OCI-M2 (cell line): Measurements from ENCODE around the gene VRK1.
A peak's percentile ranks its signal among the peaks of the same experiment; 100 is the strongest.
"Not testable (repeated sequence)": the region's sequence is repeated elsewhere in the genome, so short reads cannot be mapped to it uniquely, and the experiment has no call there.

Experiments
- DNase-seq: peaks from one replicate; lab custom pipeline; 2025; ENCODE audit not compliant: unreplicated experiment; lab: John Stamatoyannopoulos, UW

Gene VRK1, protein sequence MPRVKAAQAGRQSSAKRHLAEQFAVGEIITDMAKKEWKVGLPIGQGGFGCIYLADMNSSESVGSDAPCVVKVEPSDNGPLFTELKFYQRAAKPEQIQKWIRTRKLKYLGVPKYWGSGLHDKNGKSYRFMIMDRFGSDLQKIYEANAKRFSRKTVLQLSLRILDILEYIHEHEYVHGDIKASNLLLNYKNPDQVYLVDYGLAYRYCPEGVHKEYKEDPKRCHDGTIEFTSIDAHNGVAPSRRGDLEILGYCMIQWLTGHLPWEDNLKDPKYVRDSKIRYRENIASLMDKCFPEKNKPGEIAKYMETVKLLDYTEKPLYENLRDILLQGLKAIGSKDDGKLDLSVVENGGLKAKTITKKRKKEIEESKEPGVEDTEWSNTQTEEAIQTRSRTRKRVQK

DNA sequence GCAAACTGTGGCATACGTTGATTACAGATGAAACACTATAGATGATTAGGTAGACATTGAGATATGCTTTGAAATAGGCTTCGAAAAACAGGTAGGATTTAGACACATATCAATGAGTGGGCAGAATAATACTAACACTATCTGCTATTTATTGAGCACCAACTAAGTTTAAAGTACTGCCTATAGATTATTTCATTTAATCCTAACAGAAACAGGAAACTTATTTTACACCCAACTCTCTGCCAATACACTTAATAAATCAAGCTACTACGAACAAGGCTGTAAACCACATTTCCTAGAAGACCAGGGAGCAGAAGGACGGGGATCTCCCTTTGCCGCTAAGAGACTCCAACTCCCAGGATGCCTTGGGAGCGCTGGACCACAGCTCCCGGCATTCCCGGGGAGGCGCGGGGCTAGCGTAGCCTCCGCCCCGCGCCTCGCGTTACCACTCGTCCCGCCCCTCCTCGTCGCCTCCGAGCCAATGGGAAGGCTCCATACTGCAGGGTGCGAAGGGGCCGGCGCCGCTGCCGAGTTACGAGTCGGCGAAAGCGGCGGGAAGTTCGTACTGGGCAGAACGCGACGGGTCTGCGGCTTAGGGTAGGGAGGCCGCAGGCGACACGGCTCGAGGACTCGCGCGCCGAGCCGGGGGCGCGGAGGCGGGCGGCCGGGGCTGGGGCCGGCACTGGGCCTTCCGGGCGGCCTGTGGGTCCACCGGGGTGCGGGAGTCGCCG lies at the start of gene VRK1:
Gene VRK1 (plus strand): TSS at position 532 of the 731 bp plus-strand sequence. CDS start 36,090 bp downstream, outside the sequence.
- DNase-seq = peak; percentile 78

DNA sequence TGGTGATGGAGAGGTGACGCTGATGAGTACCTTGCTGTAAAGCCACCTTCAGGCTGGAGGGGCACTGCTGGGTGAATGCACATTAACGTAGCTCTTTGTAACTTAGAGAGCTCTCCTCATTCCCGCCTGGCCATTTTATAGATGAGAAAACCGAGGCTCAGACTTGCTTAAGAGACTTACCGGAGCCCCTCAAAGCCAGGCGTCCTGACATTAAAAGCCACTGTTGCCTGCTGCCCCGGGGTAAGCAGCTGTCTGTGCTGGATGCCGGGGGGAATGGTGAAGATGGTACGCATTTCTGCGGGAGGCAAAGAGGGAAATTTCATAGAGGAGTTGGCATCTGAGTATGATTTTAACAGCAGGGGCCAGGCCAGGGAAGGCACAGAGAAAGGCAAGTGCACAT lies 49.6 kb upstream of the VRK1 start:
- DNase-seq = no peak

DNA sequence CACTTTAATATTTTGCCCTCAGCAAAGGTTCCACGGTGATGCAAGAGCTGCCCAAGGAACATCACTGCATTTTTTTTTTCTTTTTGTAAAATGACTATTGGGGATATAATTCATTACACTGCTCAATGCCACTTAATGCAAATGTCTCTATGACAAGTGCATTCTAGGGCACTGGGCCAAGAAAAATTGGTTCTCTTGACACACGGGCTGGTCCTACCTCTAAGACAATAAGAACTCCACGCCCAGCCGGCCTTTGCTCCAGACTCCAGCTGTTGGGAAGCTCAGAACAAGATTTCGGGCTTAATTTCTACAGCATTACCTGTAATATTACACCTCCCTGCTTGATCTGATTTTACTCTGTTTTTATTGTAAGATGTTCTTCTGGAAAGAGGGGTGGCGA lies 48.8 kb upstream of the VRK1 start:
- no peak for DNase-seq

DNA sequence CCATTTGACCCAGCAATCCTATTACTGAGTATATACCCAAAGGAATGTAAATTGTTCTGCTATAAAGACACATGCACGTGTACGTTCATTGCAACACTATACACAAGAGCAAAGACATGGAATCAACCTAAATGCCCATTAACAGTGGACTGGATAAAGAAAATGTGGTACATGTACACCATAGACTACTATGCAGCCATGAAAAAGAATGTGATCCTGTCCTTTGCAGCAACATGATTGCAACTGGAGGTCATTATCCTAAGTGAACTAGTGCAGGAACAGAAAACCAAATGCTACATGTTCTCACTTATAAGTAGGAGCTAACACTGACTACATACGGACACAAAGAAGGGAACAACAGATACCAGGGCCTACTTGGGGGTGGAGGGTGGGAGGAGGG lies 45.7 kb upstream of the VRK1 start:
- no peak for DNase-seq

DNA sequence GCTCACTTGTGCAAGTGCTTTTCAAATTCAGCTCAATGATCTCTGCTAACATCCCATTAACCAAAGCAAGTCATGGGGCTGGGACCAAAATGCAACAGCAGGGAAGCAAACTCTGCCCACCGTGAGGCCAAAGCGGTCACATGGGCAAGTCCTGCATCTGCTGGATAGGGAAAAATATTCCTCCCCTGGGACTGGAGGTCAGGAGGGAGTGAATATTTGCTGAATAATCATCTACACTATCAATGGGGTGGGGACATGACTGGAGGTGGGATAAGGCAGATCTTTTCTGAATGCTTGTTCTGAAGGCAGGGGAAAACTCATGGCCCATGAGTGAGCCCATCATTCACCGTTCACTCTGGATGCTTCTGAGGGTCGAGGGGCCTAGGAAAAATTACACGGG lies 45.1 kb upstream of the VRK1 start:
- no peak for DNase-seq

DNA sequence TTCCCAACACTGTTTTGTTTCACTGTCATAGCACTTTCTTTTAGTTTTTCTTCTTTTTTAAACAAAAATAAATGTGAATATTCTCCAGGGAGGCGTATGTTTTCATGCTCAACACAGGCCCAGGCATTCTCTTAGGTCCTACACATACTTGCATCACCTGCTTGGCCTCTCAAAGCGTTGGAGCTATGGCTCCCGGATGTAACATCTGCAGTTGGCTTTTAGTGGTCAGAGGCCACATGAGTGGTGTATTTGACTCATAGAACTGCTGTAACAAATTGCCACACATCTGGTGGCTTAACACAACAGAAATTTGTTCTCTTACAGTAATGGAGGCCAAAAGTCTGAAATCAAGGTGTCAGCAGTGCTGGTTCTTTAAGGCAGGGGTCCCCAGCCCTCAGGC lies 44.6 kb upstream of the VRK1 start:
- no peak for DNase-seq

DNA sequence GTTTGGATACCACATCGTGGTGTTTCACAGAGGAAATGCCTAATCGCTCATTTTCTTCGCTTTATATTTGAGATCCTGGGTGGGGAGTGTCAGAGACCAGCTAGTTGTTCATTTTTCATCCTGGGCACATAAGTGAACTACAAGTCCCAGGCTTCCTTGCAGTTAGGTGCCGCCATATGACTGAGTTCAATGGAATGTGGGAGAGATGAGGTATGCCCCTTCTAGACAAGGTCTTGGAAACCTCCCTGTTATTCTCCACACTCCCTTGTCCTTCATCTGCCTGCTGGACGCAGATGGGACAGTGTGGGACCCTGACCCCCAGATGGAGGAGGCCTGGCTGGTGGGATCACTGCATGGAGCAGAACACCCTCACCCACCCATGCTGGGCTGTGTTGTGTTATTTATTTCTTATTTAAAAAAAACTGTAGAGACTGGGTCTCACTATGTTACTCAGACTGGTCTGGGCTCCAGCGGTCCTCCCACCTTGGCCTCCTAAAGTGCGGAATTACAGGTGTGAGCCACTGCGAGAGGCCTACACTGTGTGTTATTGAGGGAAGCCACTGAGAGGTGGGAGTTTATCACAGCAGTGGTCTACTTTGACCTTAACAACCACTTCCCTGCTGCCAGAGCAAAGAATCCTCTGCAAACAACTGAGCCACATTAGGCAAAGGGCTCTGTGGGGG lies 42.9 kb upstream of the VRK1 start:
- no peak for DNase-seq

DNA sequence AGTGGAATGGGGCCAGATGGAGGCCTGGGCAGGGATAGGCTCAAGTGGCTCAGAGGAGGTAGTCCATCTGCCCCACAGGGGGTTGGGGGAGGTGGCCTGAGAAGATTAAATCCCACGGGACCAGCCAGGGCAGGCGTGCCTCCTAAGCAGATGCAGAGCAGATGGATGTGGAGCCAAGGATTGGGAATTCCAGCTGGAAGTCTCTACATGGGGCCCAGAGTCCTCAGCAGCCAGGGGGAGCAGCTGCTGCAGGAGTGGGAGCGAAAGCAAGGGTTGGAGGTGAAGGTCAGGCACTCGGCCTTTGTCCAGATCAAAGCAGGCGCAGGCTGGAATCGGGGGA lies 42.4 kb upstream of the VRK1 start:
- DNase-seq = no peak

DNA sequence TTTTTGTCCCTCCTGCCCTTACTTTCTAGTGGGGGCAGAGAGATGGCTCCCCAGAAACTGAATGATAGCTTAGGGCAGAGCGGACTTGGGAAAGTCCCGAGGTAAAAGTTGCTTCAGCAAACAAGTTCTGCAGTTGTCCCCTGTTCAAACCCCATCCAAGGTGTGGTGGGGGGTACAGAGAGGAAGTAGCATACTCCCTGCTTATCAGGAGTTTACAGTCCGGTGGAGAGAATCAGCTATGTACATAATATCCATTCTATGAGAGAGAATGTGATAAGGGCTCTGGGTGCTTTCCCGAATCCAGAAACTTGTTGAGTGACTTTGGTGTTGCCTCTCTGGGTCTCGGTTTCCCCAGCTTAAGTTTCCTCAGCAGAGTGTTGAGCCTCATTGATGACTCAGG lies 40.4 kb upstream of the VRK1 start:
- no peak for DNase-seq

DNA sequence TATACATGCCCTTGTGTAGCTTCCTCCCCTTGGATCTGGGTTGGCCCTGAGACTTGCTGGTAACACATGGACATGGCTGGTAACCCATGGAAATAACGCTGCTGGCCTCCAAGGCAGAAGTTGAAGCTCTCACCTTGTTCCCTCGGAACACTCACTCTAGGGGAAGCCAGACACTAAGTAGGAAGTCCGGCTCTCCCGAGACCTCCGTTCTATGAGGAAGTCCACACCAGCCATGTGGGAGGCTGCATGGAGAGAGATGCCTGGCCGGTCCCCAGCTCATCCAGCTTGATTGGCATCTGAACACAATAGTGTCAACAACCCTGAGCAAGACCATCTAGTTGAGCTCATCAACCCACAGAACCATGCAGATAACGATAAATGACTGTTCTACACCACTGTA lies 39.7 kb upstream of the VRK1 start:
- DNase-seq = no peak

DNA sequence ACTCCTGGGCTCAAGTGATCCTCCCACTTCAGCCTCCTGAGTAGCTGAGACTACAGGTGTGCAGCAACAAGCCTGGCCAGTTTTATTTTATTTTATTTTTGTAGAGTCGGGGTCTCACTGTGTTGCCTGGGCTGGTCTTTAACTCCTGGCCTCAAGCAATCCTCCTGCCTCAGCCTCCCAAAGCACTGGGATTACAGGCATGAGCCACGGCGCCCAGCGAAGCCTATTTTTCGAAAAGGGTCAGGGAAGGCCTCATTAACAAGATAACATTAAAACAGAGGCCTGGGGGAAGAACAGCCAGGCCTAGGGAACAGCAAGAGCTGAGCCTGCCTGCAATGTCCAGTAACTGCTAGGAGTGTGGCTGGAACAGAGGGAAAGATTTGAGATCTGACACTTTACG lies 36.1 kb upstream of the VRK1 start:
- no peak for DNase-seq

DNA sequence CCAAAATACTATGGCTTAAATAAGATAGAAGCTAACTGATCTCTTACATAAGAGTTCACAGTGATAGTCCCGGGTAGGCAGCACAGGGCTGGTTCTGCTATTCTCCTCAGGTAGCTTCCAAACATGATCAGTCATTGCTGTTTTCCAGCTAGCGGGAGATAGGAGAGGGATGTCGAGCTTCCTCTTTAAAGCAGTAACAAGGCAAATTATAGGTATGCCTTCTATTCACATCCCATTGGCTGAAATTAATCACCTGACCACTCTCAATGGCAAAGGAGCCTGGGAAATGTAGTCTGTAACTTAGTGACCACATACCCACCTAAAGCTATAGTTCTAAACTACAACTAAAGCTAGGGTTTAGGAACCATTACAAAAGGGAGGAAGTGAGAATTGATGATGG lies 34.5 kb upstream of the VRK1 start:
- peak; percentile 48 for DNase-seq

DNA sequence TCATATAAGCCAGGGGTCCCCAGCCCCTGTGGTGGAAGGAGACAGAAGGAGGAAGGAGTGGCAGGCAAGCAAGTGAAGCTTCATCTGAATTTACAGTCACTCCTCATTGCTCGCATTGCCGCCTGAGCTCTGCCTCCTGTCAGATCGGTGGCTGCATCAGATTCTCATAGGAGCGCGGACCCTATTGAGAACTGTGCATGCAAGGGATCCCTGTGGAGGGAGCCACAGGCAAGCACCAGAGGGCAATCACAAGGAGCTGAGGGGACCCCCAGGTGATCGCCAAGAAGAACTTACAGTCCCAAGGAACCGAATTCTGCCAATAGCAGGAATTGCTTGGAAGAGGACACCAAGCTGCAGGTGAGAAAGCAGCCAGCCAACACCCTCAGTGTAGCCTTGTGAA lies 33.2 kb upstream of the VRK1 start:
- no peak for DNase-seq

DNA sequence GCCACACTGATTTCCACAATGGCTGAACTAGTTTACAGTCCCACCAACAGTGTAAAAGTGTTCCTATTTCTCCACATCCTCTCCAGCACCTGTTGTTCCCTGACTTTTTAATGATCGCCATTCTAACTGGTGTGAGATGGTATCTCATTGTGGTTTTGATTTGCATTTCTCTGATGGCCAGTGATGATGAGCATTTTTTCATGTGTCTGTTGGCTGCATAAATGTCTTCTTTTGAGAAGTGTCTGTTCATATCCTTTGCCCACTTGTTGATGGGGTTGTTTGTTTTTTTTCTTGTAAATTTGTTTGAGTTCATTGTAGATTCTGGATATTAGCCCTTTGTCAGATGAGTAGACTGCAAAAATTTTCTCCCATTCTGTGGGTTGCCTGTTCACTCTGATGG lies 32.0 kb upstream of the VRK1 start:
- DNase-seq = not testable (repeated sequence)

DNA sequence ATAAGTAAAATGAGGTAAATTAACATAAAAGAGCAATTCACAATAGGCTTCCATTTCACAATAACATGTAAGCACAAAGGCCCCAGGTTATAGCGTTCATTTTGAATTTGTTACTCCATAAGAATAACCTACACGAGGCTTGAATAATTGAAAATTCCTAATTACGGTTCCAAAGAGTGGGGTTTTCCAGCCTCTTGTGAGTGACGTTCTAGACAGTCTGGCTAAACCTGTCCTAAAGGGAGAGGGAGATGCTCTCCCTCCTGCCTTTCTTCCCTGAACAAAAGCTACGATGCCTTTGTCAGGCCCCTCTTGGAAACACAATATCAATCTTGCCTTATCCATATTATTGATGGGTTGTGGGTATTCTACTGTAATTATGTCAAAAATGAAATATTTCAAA lies 24.3 kb upstream of the VRK1 start:
- no peak for DNase-seq

DNA sequence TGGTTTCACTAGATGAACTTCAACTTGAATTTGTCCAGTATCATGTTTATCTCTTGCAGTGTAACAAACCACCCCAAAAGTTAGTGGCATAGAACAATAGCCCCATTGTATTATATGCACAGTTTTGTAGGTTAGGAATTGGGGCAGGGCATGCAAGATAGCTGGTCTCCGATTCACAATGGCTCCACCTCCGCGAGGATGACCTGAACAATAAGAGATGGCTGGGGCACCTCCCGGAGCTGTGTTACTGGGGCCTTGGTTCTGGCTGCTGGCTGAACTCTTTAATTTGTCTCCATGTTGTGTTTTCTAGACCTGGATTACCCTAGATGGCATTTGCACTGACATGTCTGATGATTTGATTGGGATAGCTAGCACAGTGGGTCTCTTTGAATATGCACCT lies 20.4 kb upstream of the VRK1 start:
- no peak for DNase-seq

DNA sequence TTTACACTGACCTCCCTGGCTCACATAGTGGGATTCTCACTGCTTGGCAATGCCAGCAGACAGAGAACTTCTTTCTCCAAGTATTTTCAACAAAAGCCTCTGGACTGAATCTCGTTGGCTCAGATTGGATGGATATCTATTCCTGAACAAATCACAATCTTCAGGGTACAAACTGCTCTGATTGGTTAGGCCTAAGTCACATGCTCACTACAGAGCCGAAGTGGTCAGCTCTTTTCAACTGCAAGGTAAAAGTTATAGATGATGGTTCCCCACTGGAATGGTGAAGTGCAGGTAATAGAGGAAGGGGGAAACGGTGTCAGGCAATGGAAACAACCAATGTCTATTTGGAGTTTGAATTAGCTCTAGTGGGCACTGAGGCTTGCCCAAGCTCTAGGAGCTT lies 16.7 kb upstream of the VRK1 start:
- no peak for DNase-seq

DNA sequence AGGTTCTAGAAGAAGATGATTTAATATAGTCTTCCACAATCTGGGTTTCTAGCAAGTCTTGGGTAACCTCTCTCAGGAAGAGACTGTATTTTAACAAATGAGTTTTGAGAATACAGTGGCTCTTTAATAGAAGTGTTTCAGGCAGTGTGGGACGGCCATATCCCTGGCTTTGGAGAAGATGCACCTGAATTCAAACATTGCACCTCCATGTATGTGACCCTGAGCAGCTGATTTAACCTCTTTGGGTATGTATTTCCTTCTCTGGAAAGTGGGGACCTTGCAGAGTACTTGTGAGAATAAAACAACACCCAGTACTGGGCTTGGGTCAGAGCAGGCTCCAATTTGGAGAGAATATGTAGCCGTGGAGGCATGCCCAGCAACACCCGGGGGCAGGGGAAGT lies 15.8 kb upstream of the VRK1 start:
- DNase-seq = no peak

DNA sequence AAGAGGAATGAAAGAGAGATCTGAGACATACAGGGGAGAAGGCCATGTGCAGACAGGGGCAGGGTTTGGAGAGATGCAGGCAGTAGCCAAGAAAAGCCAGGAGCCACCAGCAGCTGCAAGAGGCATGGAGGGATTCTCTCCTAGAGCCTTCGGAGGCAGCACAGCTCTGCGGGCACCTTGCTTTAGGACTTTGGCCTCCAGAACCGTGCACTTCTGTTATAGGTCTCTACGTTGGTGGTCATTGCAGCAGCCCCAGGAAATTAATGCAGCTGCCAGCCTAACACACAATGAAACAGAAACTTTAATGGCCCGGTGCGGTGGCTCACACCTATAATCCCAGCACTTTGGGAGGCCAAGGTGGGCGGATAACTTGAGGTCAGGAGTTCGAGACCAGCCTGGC lies 14.7 kb upstream of the VRK1 start:
- DNase-seq = no peak

DNA sequence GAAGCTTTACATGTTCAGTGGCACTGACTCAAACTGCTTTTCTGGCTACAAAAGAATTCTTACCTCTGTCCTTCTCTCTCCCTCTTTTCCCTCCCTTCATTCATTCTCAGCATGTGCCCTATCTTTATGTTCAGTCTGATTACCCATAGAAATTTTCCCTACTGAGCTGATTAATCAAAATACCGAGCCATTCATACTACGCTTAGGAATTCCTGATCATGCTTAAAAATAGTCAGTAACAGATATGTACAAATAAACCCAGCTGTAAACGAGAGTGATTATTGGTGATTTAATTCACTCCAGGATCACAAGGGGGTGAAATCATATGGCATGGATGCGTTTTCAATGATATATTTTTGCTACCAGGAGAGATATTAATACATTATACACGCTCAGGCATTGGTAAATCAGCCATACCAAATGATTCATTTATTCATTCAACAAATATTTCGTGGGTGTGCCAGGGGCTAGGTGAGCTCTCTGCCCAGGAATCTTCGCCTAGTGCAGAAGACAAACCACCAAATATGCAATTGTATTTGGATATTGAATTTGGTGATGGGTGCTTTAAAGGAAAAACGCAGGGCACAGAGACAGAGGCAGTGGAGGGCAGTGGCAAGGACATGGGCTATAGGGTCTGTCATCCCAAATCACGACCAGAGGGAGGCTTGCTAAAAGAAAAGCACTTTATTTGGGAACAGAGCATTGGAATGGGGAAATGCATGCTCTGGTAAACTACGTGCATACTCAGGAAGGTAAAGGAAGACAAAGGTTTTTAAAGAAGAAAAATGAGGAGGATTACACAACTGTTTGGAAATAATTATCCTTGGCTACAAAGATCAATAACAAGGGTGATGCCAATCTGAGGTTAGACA lies 13.9 kb upstream of the VRK1 start:
- no peak for DNase-seq

DNA sequence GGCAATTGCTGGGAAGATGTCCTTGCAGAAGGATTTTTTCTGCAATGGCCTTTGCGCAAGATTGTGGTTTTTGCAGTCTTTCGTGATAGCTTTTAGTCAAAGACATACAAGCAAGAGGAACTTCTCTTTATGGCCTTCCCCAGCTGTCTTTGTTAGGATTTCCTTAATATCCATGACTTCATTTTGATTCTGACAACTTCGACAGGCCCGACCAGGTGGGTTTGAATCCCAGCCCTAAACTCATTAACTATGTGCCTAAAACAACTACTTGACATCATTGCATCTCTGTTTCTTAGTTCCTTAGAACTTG lies 13.3 kb upstream of the VRK1 start:
- DNase-seq = no peak
